H1 (cell line): ENCODE data around the gene SPDEF. TPM values are rescaled to one million over a fixed set of nuclear protein-coding genes. Genes with fewer than 3 reads are reported as not detected.

Experiments
- CTCF ChIA-PET: fragments of 300-600 bp; sonication (Branson Sonifier 250); formaldehyde crosslinking; loops from one replicate; lab custom pipeline; 2021; ENCODE audit not compliant: partially characterized antibody; lab: Charles Lee
- POLR2A ChIA-PET: fragments of 300-600 bp; sonication (Branson Sonifier 250); formaldehyde crosslinking; loops from one replicate; lab custom pipeline; 2021; ENCODE audit warnings: inconsistent platforms; ENCODE audit not compliant: partially characterized antibody; lab: Charles Lee
- DNase-seq, 2 experiments: peaks; one replicate each; pipeline versions ENCODE4 v3.0.0 to v3.0.0-alpha.2; 2010 to 2022; ENCODE audit warnings: low spot score in 2 of 2, low read depth in 1 of 2, mixed read lengths in 1 of 2
- FAIRE-seq: peaks from 2 replicates; lab custom pipeline; 2011; peaks lifted over from hg19 to GRCh38; lab: Jason Lieb, UNC
- H2AFZ ChIP-seq: 2 replicates; pipeline ENCODE4 v1.8.1; 2012; ENCODE audit warnings: low read length, inconsistent platforms
- H2AK5ac ChIP-seq: 2 replicates; pipeline ENCODE4 v1.6.1; 2013; ENCODE audit warnings: low read depth, low read length
- H2BK120ac ChIP-seq: replicated peaks from 2 replicates; pipeline ENCODE3; 2013; ENCODE audit warnings: low read depth, low read length, inconsistent platforms
- H2BK12ac ChIP-seq: 2 replicates; pipeline ENCODE4 v1.6.1; 2013; ENCODE audit warnings: low read depth, low read length
- H2BK15ac ChIP-seq: 2 replicates; pipeline ENCODE4 v1.6.1; 2013; ENCODE audit warnings: low read length
- H2BK20ac ChIP-seq: 2 replicates; pipeline ENCODE4 v1.6.1; 2013; ENCODE audit warnings: low read length
- H2BK5ac ChIP-seq: 2 replicates; pipeline ENCODE4 v1.6.1; 2013; ENCODE audit warnings: low read depth, low read length
- H3K14ac ChIP-seq: 2 replicates; pipeline ENCODE4 v1.6.1; 2013; ENCODE audit warnings: inconsistent platforms; ENCODE audit not compliant: insufficient read length
- H3K18ac ChIP-seq: 2 replicates; pipeline ENCODE4 v1.6.1; 2013; ENCODE audit warnings: low read length; ENCODE audit errors: extremely low read depth
- H3K23ac ChIP-seq: 2 replicates; pipeline ENCODE4 v1.6.1; 2013; ENCODE audit warnings: inconsistent platforms; ENCODE audit not compliant: insufficient read length
- H3K23me2 ChIP-seq: 2 replicates; pipeline ENCODE4 v1.6.1; 2013; ENCODE audit warnings: low read depth, low read length
- H3K27ac ChIP-seq: 2 replicates; pipeline ENCODE4 v1.6.1; 2011; ENCODE audit warnings: low read depth, low read length, inconsistent platforms
- H3K27me3 ChIP-seq, 4 experiments: replicated peaks in 1 of 4; 1 replicate in 1 of 4; 2 replicates in 3 of 4; pipeline versions ENCODE4 v1.6.1 to v1.8.1; 2011 to 2013; ENCODE audit warnings: low read length in 3 of 4, mild to moderate bottlenecking in 3 of 4, inconsistent platforms in 2 of 4, mixed read lengths in 2 of 4, moderate library complexity in 1 of 4; ENCODE audit not compliant: control insufficient read depth in 3 of 4, insufficient read depth in 3 of 4; ENCODE audit errors: extremely low read depth in 1 of 4
- H3K36me3 ChIP-seq, 4 experiments: 2 replicates each; pipeline versions ENCODE4 v1.6.1 to v1.8.1; 2011 to 2013; ENCODE audit warnings: mild to moderate bottlenecking in 4 of 4, low read length in 3 of 4, moderate library complexity in 2 of 4, control low read depth in 1 of 4, inconsistent platforms in 1 of 4; ENCODE audit not compliant: insufficient read depth in 4 of 4, control insufficient read depth in 2 of 4
- H3K4ac ChIP-seq: replicated peaks from 2 replicates; pipeline ENCODE3; 2013; ENCODE audit warnings: low read length, low read depth, mixed read lengths, inconsistent platforms; ENCODE audit not compliant: insufficient read length
- H3K4me1 ChIP-seq, 4 experiments: replicated peaks in 1 of 4; 1 replicate in 1 of 4; 2 replicates in 3 of 4; pipeline versions ENCODE4 v1.6.1 to v1.8.1; 2011 to 2013; ENCODE audit warnings: low read length in 3 of 4, inconsistent platforms in 2 of 4, mixed read lengths in 1 of 4; ENCODE audit not compliant: insufficient read depth in 4 of 4, control insufficient read depth in 3 of 4
- H3K4me2 ChIP-seq, 2 experiments: 2 replicates each; pipeline versions ENCODE4 v1.6.1 to v1.8.1; 2011 to 2013; ENCODE audit warnings: low read depth in 2 of 2, low read length in 2 of 2, control low read depth in 1 of 2, inconsistent platforms in 1 of 2, mild to moderate bottlenecking in 1 of 2; ENCODE audit not compliant: insufficient read depth in 1 of 2
- H3K4me3 ChIP-seq, 4 experiments: fragments of 200-600, 300-600 bp in 1 of 4; sonication (generic), shearing (Covaris generic), sonication (Bioruptor Twin) in 1 of 4; 2 replicates each; pipeline versions ENCODE4 v1.5.1 to v1.8.1; 2011 to 2016; ENCODE audit warnings: low read length in 4 of 4, low read depth in 3 of 4, control low read depth in 2 of 4, inconsistent platforms in 2 of 4, mild to moderate bottlenecking in 2 of 4, mixed read lengths in 1 of 4, moderate library complexity in 1 of 4; ENCODE audit not compliant: insufficient read depth in 2 of 4; ENCODE audit errors: extremely low read depth in 1 of 4
- H3K56ac ChIP-seq: replicated peaks from 2 replicates; pipeline ENCODE3; 2013; ENCODE audit warnings: low read depth, mild to moderate bottlenecking, mixed read lengths, low read length, inconsistent platforms; ENCODE audit not compliant: insufficient read length
- H3K79me1 ChIP-seq: 2 replicates; pipeline ENCODE4 v1.6.1; 2013; ENCODE audit warnings: low read depth, low read length, control low read depth
- H3K79me2 ChIP-seq, 2 experiments: 2 replicates each; pipeline versions ENCODE4 v1.6.1 to v1.8.1; 2012 to 2013; ENCODE audit warnings: low read length in 2 of 2, mild to moderate bottlenecking in 2 of 2, inconsistent platforms in 1 of 2; ENCODE audit not compliant: insufficient read depth in 2 of 2, control insufficient read depth in 1 of 2
- H3K9ac ChIP-seq, 4 experiments: replicated peaks in 1 of 4; 1 replicate in 1 of 4; 2 replicates in 3 of 4; pipeline versions ENCODE4 v1.6.1 to v1.8.1; 2011 to 2013; ENCODE audit warnings: low read depth in 3 of 4, low read length in 3 of 4, control low read depth in 2 of 4, mild to moderate bottlenecking in 2 of 4, moderate library complexity in 2 of 4, inconsistent platforms in 1 of 4; ENCODE audit errors: extremely low read depth in 1 of 4
- H3K9me3 ChIP-seq, 2 experiments: 2 replicates each; pipeline versions ENCODE4 v1.6.1 to v1.8.1; 2012 to 2013; ENCODE audit warnings: mild to moderate bottlenecking in 2 of 2, moderate library complexity in 2 of 2, control low read depth in 1 of 2, inconsistent platforms in 1 of 2, low read depth in 1 of 2, low read length in 1 of 2, mixed read lengths in 1 of 2; ENCODE audit not compliant: insufficient read depth in 2 of 2
- H4K20me1 ChIP-seq, 2 experiments: replicated peaks in 1 of 2; 2 replicates each; pipeline versions ENCODE3 to v1.8.1; 2011 to 2013; ENCODE audit warnings: inconsistent platforms in 2 of 2, low read length in 2 of 2, mild to moderate bottlenecking in 1 of 2; ENCODE audit not compliant: insufficient read depth in 2 of 2, control insufficient read depth in 1 of 2
- H4K5ac ChIP-seq: 2 replicates; pipeline ENCODE4 v1.6.1; 2013; ENCODE audit warnings: low read length, low read depth, mixed read lengths, inconsistent platforms; ENCODE audit not compliant: insufficient read length
- H4K8ac ChIP-seq: 2 replicates; pipeline ENCODE4 v1.8.0; 2013; ENCODE audit warnings: mild to moderate bottlenecking, moderate library complexity, low read length, inconsistent platforms; ENCODE audit not compliant: insufficient read depth; ENCODE audit errors: extremely low read depth
- H4K91ac ChIP-seq: replicated peaks from 2 replicates; pipeline ENCODE3; 2013; ENCODE audit warnings: low read length, mixed read lengths, inconsistent platforms; ENCODE audit not compliant: insufficient read length
- BRCA1 ChIP-seq: IDR thresholded peaks from 2 replicates; pipeline ENCODE4 v1.6.1; 2012; ENCODE audit warnings: low read depth, low read length, improper control_type of control experiment
- EP300 ChIP-seq, 2 experiments: IDR thresholded peaks; 1 replicate in 1 of 2; 2 replicates in 1 of 2; pipeline ENCODE4 v1.6.1; 2011 to 2012; ENCODE audit warnings: low read depth in 2 of 2, low read length in 2 of 2, mild to moderate bottlenecking in 2 of 2, borderline replicate concordance in 1 of 2, inconsistent platforms in 1 of 2, moderate library complexity in 1 of 2
- FOSL1 ChIP-seq: IDR thresholded peaks from 2 replicates; pipeline ENCODE4 v1.6.1; 2011; ENCODE audit warnings: mild to moderate bottlenecking, low read depth, low read length, moderate library complexity; ENCODE audit not compliant: insufficient read depth
- GTF2F1 ChIP-seq: IDR thresholded peaks from 2 replicates; pipeline ENCODE4 v1.6.1; 2012; ENCODE audit warnings: low read depth, low read length, improper control_type of control experiment, borderline replicate concordance
- HDAC6 ChIP-seq: IDR thresholded peaks from one replicate; pipeline ENCODE4 v1.7.1; 2012; ENCODE audit warnings: low read depth, mild to moderate bottlenecking, inconsistent platforms, low read length, moderate library complexity
- MAFK ChIP-seq: IDR thresholded peaks from 2 replicates; pipeline ENCODE4 v1.6.1; 2012; ENCODE audit warnings: low read depth, mild to moderate bottlenecking, improper control_type of control experiment, low read length
- MAX ChIP-seq: IDR thresholded peaks from 2 replicates; pipeline ENCODE4 v1.6.1; 2012; ENCODE audit warnings: inconsistent platforms
- POU5F1 ChIP-seq: IDR thresholded peaks from 2 replicates; pipeline ENCODE4 v1.6.1; 2011; ENCODE audit warnings: low read depth, mild to moderate bottlenecking, low read length, moderate library complexity
- SAP30 ChIP-seq: fragments of 300-600 bp; sonication (generic); IDR thresholded peaks from 2 replicates; pipeline ENCODE4 v1.7.1; 2012; ENCODE audit warnings: low read length, moderate library complexity, mild to moderate bottlenecking, inconsistent platforms; ENCODE audit not compliant: insufficient read depth, insufficient replicate concordance
- SP4 ChIP-seq: IDR thresholded peaks from 2 replicates; pipeline ENCODE4 v1.6.1; 2012; ENCODE audit warnings: low read length, inconsistent platforms
- SUZ12 ChIP-seq: fragments of 200-600 bp; sonication (generic); IDR thresholded peaks from 2 replicates; pipeline ENCODE4 v1.6.1; 2012; ENCODE audit warnings: mild to moderate bottlenecking, inconsistent platforms, low read length, moderate library complexity, mixed read lengths
- WGBS, 2 experiments: shearing (Covaris generic) in 1 of 2; methylation state at CpG; one replicate each; pipeline versions ENCODE4 v1.1.6 to v1.1.7; 2013 to 2015; ENCODE audit warnings: low lambda C conversion rate in 2 of 2, mixed read lengths in 2 of 2, inconsistent platforms in 1 of 2, low coverage in 1 of 2, missing lambda C conversion rate in 1 of 2; ENCODE audit not compliant: insufficient replicate concordance in 2 of 2, insufficient coverage in 1 of 2, insufficient read length in 1 of 2; ENCODE audit errors: extremely low coverage in 1 of 2, missing lambda C conversion rate in 1 of 2; 5-methylcytosine and 5-hydroxymethylcytosine counted together
- polyA plus RNA-seq, 7 experiments: library from polyadenylated mRNA; depleted of rRNA in 3 of 7; stranded (reverse) in 5 of 7; unstranded in 2 of 7; fragments of >200 nt in 5 of 7; fragments of 200-250 nt in 2 of 7; gene quantifications; 1 replicate in 5 of 7; 2 replicates in 1 of 7; 4 replicates in 1 of 7; pipeline versions ENCODE4 v1.2.1 to v1.2.3, GENCODE V29; 2011 to 2013; ENCODE audit warnings: missing spikeins in 2 of 7, mixed read lengths in 2 of 7
- total RNA-seq: library from RNA; stranded (reverse); fragmentation: NEBNext Ultra II Directional; extraction: Animal tissue kit (Norgen Biotek cat#: 25700); gene quantifications from 2 replicates; pipeline ENCODE4 v1.2.1, GENCODE V29; 2021

The SPDEF gene
- total and polyA plus RNA-seq, 2 of the 8 experiments (the other 6 are each of a cell fraction or from before 2014, with no cell fraction given), result 0.15 to 0.30 TPM

GRCh38 chr6:34496103-34496685 is 59.9 kb downstream of the SPDEF start:
- H3K9ac ChIP-seq, result no peak overlapping the region
- H3K4ac ChIP-seq, result no peak overlapping the region
- no peak overlapping the region for H3K4me3 ChIP-seq
- H2AK5ac ChIP-seq, result no peak overlapping the region
- POLR2A ChIA-PET, result interaction anchor here (0.6 to 1.4 kb wide), 3 partner anchors 19 to 105 kb away, joined by 3 read pairs; no protein-coding TSS in a partner anchor
- no peak overlapping the region for H4K91ac ChIP-seq
- no peak overlapping the region for H2BK120ac ChIP-seq
- no peak overlapping the region for H3K14ac ChIP-seq
- H2BK5ac ChIP-seq, result no peak overlapping the region
- no peak for FAIRE-seq
- no peak overlapping the region for H2BK12ac ChIP-seq
- H2BK20ac ChIP-seq, result no peak overlapping the region
- no peak overlapping the region for H4K8ac ChIP-seq
- TF ChIP-seq FOSL1 (no peak), SP4 (no peak), GTF2F1 (no peak), EP300 (IDR thresholded peaks at IDR 0.05; ENCODE audit: borderline replicate concordance in 1 of 2, low read depth in 2 of 2, low read length in 2 of 2) (no peak), SAP30 (no peak), BRCA1 (no peak), HDAC6 (no peak), MAFK (no peak), POU5F1 (no peak), SUZ12 (no peak), MAX (no peak)
- TF ChIP-seq, all 59 proteins: peak for 0
- Histone ChIP-seq H4K20me1 (no peaks in the 10 kb centered on the region), H3K4me2 (no peak overlapping the region), H3K36me3 (no peaks in the 10 kb centered on the region), H3K79me1 (no peaks in the 10 kb centered on the region), H3K18ac (no peak overlapping the region), H2BK15ac (no peak overlapping the region), H3K23me2 (no peaks in the 10 kb centered on the region), H4K5ac (no peak overlapping the region), H3K79me2 (no peaks in the 10 kb centered on the region), H3K27me3 (no peaks in the 10 kb centered on the region; a peak in 1 of 7 replicates), H3K23ac (no peak overlapping the region), H3K27ac (no peak overlapping the region), H2AFZ (no peak overlapping the region), H3K9me3 (peaks cover 5 to 7% of the 10 kb centered on the region in 2 experiments), H3K4me1 (peaks cover 0 to 2% (median 0%) of the 10 kb centered on the region in 4 experiments; a peak in 1 of 7 replicates), H3K56ac (no peak overlapping the region)
- CTCF ChIA-PET, result interaction anchor here (0.7 to 1.1 kb wide), 3 partner anchors 21 to 224 kb away, joined by 3 to 5 read pairs (median 3); no protein-coding TSS in a partner anchor
- no peak for DNase-seq
- 69% methylated on average over 9 of the region's 9 CpGs; no CpG with 5 or more reads in 1 of the 2 experiments for WGBS, 2 experiments
